ENCODE data around the gene CHFR.
"Not testable (repeated sequence)": the region's sequence is repeated elsewhere in the genome, so short reads cannot be mapped to it uniquely, and the experiment has no call there.

The CHFR gene

GRCh38 chr12:132807295-132808092 lies 79.9 kb downstream of the CHFR start:
- DNase-seq = no peak

GRCh38 chr12:132806857-132807256 lies 80.5 kb downstream of the CHFR start:
- no peak for DNase-seq

GRCh38 chr12:132804426-132804861 lies 83.0 kb downstream of the CHFR start:
- no peak for DNase-seq

GRCh38 chr12:132803888-132804287 lies 83.5 kb downstream of the CHFR start:
- DNase-seq = no peak

GRCh38 chr12:132803125-132803524 lies 84.3 kb downstream of the CHFR start:
- DNase-seq = no peak

- DNase-seq = no peak
Measured at GRCh38 chr12:132801741-132802140, 85.7 kb downstream of the CHFR start.

GRCh38 chr12:132798836-132799235 lies 88.6 kb downstream of the CHFR start:
- no peak for DNase-seq

- no peak for DNase-seq
Measured at GRCh38 chr12:132797820-132798570, 89.4 kb downstream of the CHFR start.

- DNase-seq = no peak
Measured at GRCh38 chr12:132795847-132796246, 91.6 kb downstream of the CHFR start.

- not testable (repeated sequence) for DNase-seq
Measured at GRCh38 chr12:132791940-132792339, 95.5 kb downstream of the CHFR start.

- no peak for DNase-seq
Measured at GRCh38 chr12:132789099-132789471, 98.3 kb downstream of the CHFR start.

- DNase-seq = no peak
Measured at GRCh38 chr12:132788375-132789098, 98.9 kb downstream of the CHFR start.

- DNase-seq = no peak
Measured at GRCh38 chr12:132787877-132788276, 99.5 kb downstream of the CHFR start.

GRCh38 chr12:132786192-132786591 lies 101.2 kb downstream of the CHFR start:
- no peak for DNase-seq

GRCh38 chr12:132784580-132784979 lies 102.8 kb downstream of the CHFR start:
- no peak for DNase-seq

- DNase-seq = no peak
Measured at GRCh38 chr12:132783917-132784531, 103.4 kb downstream of the CHFR start.
